A549 (cell line): ENCODE results near the gene SLC16A12.

Source experiments
- CHD2 ChIP-seq: fragments of 150-350 bp; IDR thresholded peaks from 2 replicates; pipeline ENCODE4 v1.6.1; 2014; ENCODE audit warnings: low read length; ENCODE audit not compliant: partially characterized antibody
- EP300 ChIP-seq, 2 experiments: fragments of >200 bp; sonication (Bioruptor Twin); formaldehyde crosslinking; IDR thresholded peaks; 2 replicates in 1 of 2; 3 replicates in 1 of 2; pipeline ENCODE4 v1.6.1; 2016 to 2017
- ESRRA ChIP-seq: fragments of 150-350 bp; IDR thresholded peaks from 2 replicates; pipeline ENCODE4 v1.6.1; 2014; ENCODE audit warnings: mild to moderate bottlenecking, low read length, borderline replicate concordance
- HDAC2 ChIP-seq: fragments of 200-600 bp; sonication (generic); IDR thresholded peaks from 2 replicates; pipeline ENCODE4 v1.6.1; 2016
- NPAS2 ChIP-seq: fragments of 250-450 bp; sonication (Bioruptor Pico); IDR thresholded peaks from 2 replicates; pipeline ENCODE4 v1.8.0; 2022; ENCODE audit warnings: mild to moderate bottlenecking, moderate library complexity, borderline replicate concordance
- POLR2A ChIP-seq: IDR thresholded peaks from 2 replicates; pipeline ENCODE4 v1.6.1; 2012; ENCODE audit warnings: mild to moderate bottlenecking, low read length
- RNF2 ChIP-seq: fragments of 200-600 bp; sonication (generic); IDR thresholded peaks from 2 replicates; pipeline ENCODE4 v1.6.1; 2016; ENCODE audit warnings: low read depth, mild to moderate bottlenecking, antibody characterized with exemption, moderate library complexity, borderline replicate concordance
- ZFP36 ChIP-seq: fragments of 450-650 bp; IDR thresholded peaks from 2 replicates; pipeline ENCODE4 v1.6.1; 2014; ENCODE audit warnings: borderline replicate concordance; ENCODE audit not compliant: partially characterized antibody
- TF ChIP-seq, protein P1 (sequence below): fragments of >200 bp; sonication (Bioruptor Twin); formaldehyde crosslinking; IDR thresholded peaks from 2 replicates; pipeline ENCODE4 v1.6.1; 2016
- TF ChIP-seq, protein P2 (sequence below): IDR thresholded peaks from 2 replicates; pipeline ENCODE4 v1.6.1; 2012
- TF ChIP-seq, protein P3 (sequence below): fragments of >200 bp; sonication (Bioruptor Twin); formaldehyde crosslinking; IDR thresholded peaks from 3 replicates; pipeline ENCODE4 v1.5.1; 2016

- TF ChIP-seq, protein P1, sequence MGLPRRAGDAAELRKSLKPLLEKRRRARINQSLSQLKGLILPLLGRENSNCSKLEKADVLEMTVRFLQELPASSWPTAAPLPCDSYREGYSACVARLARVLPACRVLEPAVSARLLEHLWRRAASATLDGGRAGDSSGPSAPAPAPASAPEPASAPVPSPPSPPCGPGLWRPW, result no peak
- TF ChIP-seq NPAS2 (CRISPR knock-in tag), result no peak
- TF ChIP-seq, protein P2, sequence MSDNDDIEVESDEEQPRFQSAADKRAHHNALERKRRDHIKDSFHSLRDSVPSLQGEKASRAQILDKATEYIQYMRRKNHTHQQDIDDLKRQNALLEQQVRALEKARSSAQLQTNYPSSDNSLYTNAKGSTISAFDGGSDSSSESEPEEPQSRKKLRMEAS, result no peak
- no peak for TF ChIP-seq RNF2
- TF ChIP-seq ESRRA, result no peak
- TF ChIP-seq HDAC2, result no peak
- TF ChIP-seq, protein P3, sequence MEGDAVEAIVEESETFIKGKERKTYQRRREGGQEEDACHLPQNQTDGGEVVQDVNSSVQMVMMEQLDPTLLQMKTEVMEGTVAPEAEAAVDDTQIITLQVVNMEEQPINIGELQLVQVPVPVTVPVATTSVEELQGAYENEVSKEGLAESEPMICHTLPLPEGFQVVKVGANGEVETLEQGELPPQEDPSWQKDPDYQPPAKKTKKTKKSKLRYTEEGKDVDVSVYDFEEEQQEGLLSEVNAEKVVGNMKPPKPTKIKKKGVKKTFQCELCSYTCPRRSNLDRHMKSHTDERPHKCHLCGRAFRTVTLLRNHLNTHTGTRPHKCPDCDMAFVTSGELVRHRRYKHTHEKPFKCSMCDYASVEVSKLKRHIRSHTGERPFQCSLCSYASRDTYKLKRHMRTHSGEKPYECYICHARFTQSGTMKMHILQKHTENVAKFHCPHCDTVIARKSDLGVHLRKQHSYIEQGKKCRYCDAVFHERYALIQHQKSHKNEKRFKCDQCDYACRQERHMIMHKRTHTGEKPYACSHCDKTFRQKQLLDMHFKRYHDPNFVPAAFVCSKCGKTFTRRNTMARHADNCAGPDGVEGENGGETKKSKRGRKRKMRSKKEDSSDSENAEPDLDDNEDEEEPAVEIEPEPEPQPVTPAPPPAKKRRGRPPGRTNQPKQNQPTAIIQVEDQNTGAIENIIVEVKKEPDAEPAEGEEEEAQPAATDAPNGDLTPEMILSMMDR, result no peak
- no peak for TF ChIP-seq POLR2A
- no peak for TF ChIP-seq EP300 (IDR thresholded peaks at IDR 0.05)
- no peak for TF ChIP-seq CHD2
- TF ChIP-seq ZFP36, result no peak
These were observed 65.9 kb downstream of the SLC16A12 start for GRCh38 chr10:89469517-89469916.
